MCF 10A (cell line): ENCODE results near the gene VTN. TPM values are rescaled to one million over a fixed set of nuclear protein-coding genes. Genes with fewer than 3 reads are reported as not detected.

Experiments
- BruUV-seq: library from RNA; stranded (reverse); fragments of 400-500 nt; replicated peaks from 2 replicates; lab custom pipeline; 2021; lab: Mats Ljungman, UMichigan
- CTCF ChIA-PET: fragments of 300-600 bp; sonication (Branson Sonifier 250); formaldehyde crosslinking; extraction: SDS; loops from one replicate; lab custom pipeline; 2021; ENCODE audit warnings: antibody characterized with exemption, inconsistent platforms; lab: Yijun Ruan, JAX
- POLR2A ChIA-PET: fragments of 300-600, 350-650 bp; sonication (Branson Sonifier 250); formaldehyde crosslinking; extraction: SDS; loops from one replicate; lab custom pipeline; 2020; ENCODE audit warnings: antibody characterized with exemption, inconsistent platforms; lab: Yijun Ruan, JAX
- DNase-seq: peaks from one replicate; pipeline ENCODE4 v3.0.0-alpha.2; 2018; ENCODE audit not compliant: unreplicated experiment
- H3K27ac Mint-ChIP-seq: one replicate; pipeline ENCODE4 v1.8.0; 2022; ENCODE audit warnings: mild to moderate bottlenecking, low read depth, mixed read lengths; ENCODE audit not compliant: unreplicated experiment
- H3K27me3 Mint-ChIP-seq: one replicate; pipeline ENCODE4 v1.8.0; 2022; ENCODE audit warnings: mixed read lengths; ENCODE audit not compliant: insufficient read depth, unreplicated experiment
- H3K36me3 Mint-ChIP-seq: one replicate; pipeline ENCODE4 v1.8.0; 2022; ENCODE audit warnings: mild to moderate bottlenecking, moderate library complexity, mixed read lengths; ENCODE audit not compliant: insufficient read depth, unreplicated experiment
- H3K4me1 Mint-ChIP-seq: one replicate; pipeline ENCODE4 v1.8.0; 2022; ENCODE audit warnings: mixed read lengths; ENCODE audit not compliant: insufficient read depth, unreplicated experiment
- H3K4me3 Mint-ChIP-seq: one replicate; pipeline ENCODE4 v1.8.0; 2022; ENCODE audit warnings: mild to moderate bottlenecking, moderate library complexity, mixed read lengths; ENCODE audit not compliant: unreplicated experiment
- H3K9me3 Mint-ChIP-seq: one replicate; pipeline ENCODE4 v1.8.0; 2022; ENCODE audit warnings: mixed read lengths; ENCODE audit not compliant: unreplicated experiment
- CTCF ChIP-seq: fragments of 200-600 bp; IDR thresholded peaks from one replicate; pipeline ENCODE4 v1.8.0; 2022; ENCODE audit warnings: antibody characterized with exemption, mild to moderate bottlenecking; ENCODE audit not compliant: unreplicated experiment
- intact Hi-C: fragments of 100-400 bp; cut with micrococcal nuclease; formaldehyde crosslinking; loops from 2 replicates; pipeline ENCODE4 v1.14.1; 2022
- total RNA-seq: library from RNA; stranded (reverse); gene quantifications from 2 replicates; pipeline ENCODE4 v1.2.3, GENCODE V29; 2022

VTN gene
- total RNA-seq, 1 experiment from 2014 or later: not detected

- ChIA-PET POLR2A (interaction anchor here (0.7 to 2.1 kb wide), 4 partner anchors 8 to 45 kb away, joined by 3 to 13 read pairs (median 9); partner anchors contain the start of gene POLDIP2), CTCF (interaction anchor here (0.6 to 2.6 kb wide), 9 partner anchors 8 to 154 kb away, joined by 3 to 13 read pairs (median 4); no protein-coding TSS in a partner anchor)
- intact Hi-C loops: loop anchor here (5.0 to 10.0 kb wide), 4 partner anchors 79 to 207 kb away; no protein-coding TSS in a partner anchor
Measured at GRCh38 chr17:28338056-28338768, 31.9 kb downstream of the VTN start.

GRCh38 chr17:28335959-28336871, 33.9 kb downstream of the VTN start:
- H3K36me3 Mint-ChIP-seq: peaks cover 29% of the 10 kb centered on the region
- no peaks in the 10 kb centered on the region for H3K27me3 Mint-ChIP-seq
- peaks cover 41% of the 10 kb centered on the region for H3K4me1 Mint-ChIP-seq
- H3K4me3 Mint-ChIP-seq: peak overlapping the region; percentile 96
- peak overlapping the region; percentile 97 for H3K27ac Mint-ChIP-seq
- no peaks in the 10 kb centered on the region for H3K9me3 Mint-ChIP-seq
- ChIA-PET CTCF (interaction anchor here (0.8 to 1.8 kb wide), 11 partner anchors 10 to 681 kb away, joined by 3 to 6 read pairs (median 4); no protein-coding TSS in a partner anchor), POLR2A (interaction anchor here (0.7 to 4.2 kb wide), 35 partner anchors 10 to 1041 kb away, joined by 3 to 107 read pairs (median 5); partner anchors contain the start of genes ALDOC, PIGS, POLDIP2 and RPL23A)
- peak; percentile 86 for DNase-seq
- BruUV-seq: TSS peak; percentile 51
- no peak for TF ChIP-seq CTCF
- intact Hi-C loops: loop anchor here (5.0 to 10.0 kb wide), 4 partner anchors 81 to 209 kb away; no protein-coding TSS in a partner anchor

More at GRCh38 chr17:28338056-28338768, 31.9 kb downstream of the VTN start:
- peak overlapping the region; percentile 96 for H3K4me3 Mint-ChIP-seq
- no peaks in the 10 kb centered on the region for H3K9me3 Mint-ChIP-seq
- no TSS peak for BruUV-seq
- peaks cover 39% of the 10 kb centered on the region for H3K36me3 Mint-ChIP-seq
- H3K27me3 Mint-ChIP-seq: no peaks in the 10 kb centered on the region
- H3K27ac Mint-ChIP-seq: peak overlapping the region; percentile 97
- TF ChIP-seq CTCF: no peak
- H3K4me1 Mint-ChIP-seq: peaks cover 36% of the 10 kb centered on the region
- DNase-seq: peak; percentile 65

- H3K4me1 Mint-ChIP-seq: peaks cover 41% of the 10 kb centered on the region
- ChIA-PET CTCF (interaction anchor here (0.6 to 1.8 kb wide), 17 partner anchors 10 to 681 kb away, joined by 3 to 9 read pairs (median 3); partner anchors contain the start of gene POLDIP2), POLR2A (interaction anchor here (0.6 to 4.2 kb wide), 44 partner anchors 10 to 1902 kb away, joined by 3 to 107 read pairs (median 4); partner anchors contain the start of genes ALDOC, PIGS, POLDIP2 and RPL23A)
- peaks cover 29% of the 10 kb centered on the region for H3K36me3 Mint-ChIP-seq
- intact Hi-C loops: loop anchor here (5.0 to 10.0 kb wide), 4 partner anchors 82 to 209 kb away; no protein-coding TSS in a partner anchor
- TF ChIP-seq CTCF: no peak
- no peaks in the 10 kb centered on the region for H3K9me3 Mint-ChIP-seq
- peak; percentile 99 for DNase-seq
- BruUV-seq: no TSS peak
- H3K27me3 Mint-ChIP-seq: no peaks in the 10 kb centered on the region
- peak within 1 kb of the TSS; percentile 96 for H3K4me3 Mint-ChIP-seq
- peak within 1 kb of the TSS; percentile 97 for H3K27ac Mint-ChIP-seq
Measured at GRCh38 chr17:28335201-28335958, 34.7 kb downstream of the VTN start, which contains the start of the genes IFT20 and TNFAIP1. Gene IFT20 (minus strand): TSS chr17:28335472. CDS start chr17:28331985, 3,487 bp downstream. Gene TNFAIP1 (plus strand): TSS chr17:28335761. CDS start chr17:28339522, 3,761 bp downstream.
